Neural cell (in vitro differentiated cells): ENCODE data around the gene GDPD5. TPM values are rescaled to one million over a fixed set of nuclear protein-coding genes. Genes with fewer than 3 reads are reported as not detected.

Source experiments
- H2AFZ ChIP-seq: fragments of 200-600, 300-800 bp; sonication (generic), shearing (Covaris generic); 2 replicates; pipeline ENCODE4 v1.6.0; 2014; ENCODE audit warnings: low read depth, mild to moderate bottlenecking, antibody characterized with exemption, low read length, moderate library complexity
- H3F3A ChIP-seq: fragments of 200-600 bp; shearing (Covaris generic); 2 replicates; pipeline ENCODE4 v1.6.1; 2016; ENCODE audit warnings: mild to moderate bottlenecking, moderate library complexity, mixed read lengths, antibody characterized with exemption, low read length; ENCODE audit not compliant: insufficient read depth, poor library complexity, severe bottlenecking
- H3K27ac ChIP-seq: fragments of 200-600, 300-800 bp; sonication (generic), shearing (Covaris generic); 2 replicates; pipeline ENCODE4 v1.5.1; 2014; ENCODE audit warnings: mild to moderate bottlenecking, low read length, moderate library complexity
- H3K27me3 ChIP-seq: fragments of 300-800, 200-600 bp; sonication (generic), shearing (Covaris generic); 2 replicates; pipeline ENCODE4 v1.6.0; 2014; ENCODE audit warnings: mild to moderate bottlenecking, low read depth, low read length, moderate library complexity; ENCODE audit not compliant: insufficient read depth
- H3K36me3 ChIP-seq: fragments of 300-800, 200-600 bp; sonication (generic), shearing (Covaris generic); 2 replicates; pipeline ENCODE4 v1.5.1; 2014; ENCODE audit warnings: mild to moderate bottlenecking, antibody characterized with exemption, low read length, moderate library complexity; ENCODE audit not compliant: insufficient read depth
- H3K4me2 ChIP-seq: fragments of 300-800, 200-600 bp; sonication (generic), shearing (Covaris generic); 2 replicates; pipeline ENCODE4 v1.6.0; 2014; ENCODE audit warnings: mild to moderate bottlenecking, low read length
- H3K4me3 ChIP-seq: fragments of 300-800, 200-600 bp; sonication (generic), shearing (Covaris generic); 2 replicates; pipeline ENCODE4 v1.5.1; 2014; ENCODE audit warnings: mild to moderate bottlenecking, low read length, moderate library complexity
- H3K79me2 ChIP-seq: fragments of 200-600 bp; shearing (Covaris generic); replicated peaks from 2 replicates; pipeline ENCODE4 v1.6.0; 2014; ENCODE audit warnings: mild to moderate bottlenecking, low read length, moderate library complexity; ENCODE audit not compliant: insufficient read depth
- H3K9ac ChIP-seq: fragments of 300-800, 200-600 bp; sonication (generic), shearing (Covaris generic); 2 replicates; pipeline ENCODE4 v1.6.1; 2016; ENCODE audit warnings: mild to moderate bottlenecking, low read length, mixed read lengths
- H3K9me2 ChIP-seq: fragments of 200-600 bp; shearing (Covaris generic); 2 replicates; pipeline ENCODE4 v1.6.1; 2016; ENCODE audit warnings: mild to moderate bottlenecking, low read length, mixed read lengths; ENCODE audit not compliant: insufficient read depth
- H3K9me3 ChIP-seq: fragments of 200-600, 300-800 bp; sonication (generic), shearing (Covaris generic); 2 replicates; pipeline ENCODE4 v1.6.1; 2016; ENCODE audit warnings: mild to moderate bottlenecking, mixed run types, low read length, moderate library complexity, mixed read lengths
- H4K20me1 ChIP-seq: fragments of 200-600 bp; shearing (Covaris generic); 2 replicates; pipeline ENCODE4 v1.6.1; 2016; ENCODE audit warnings: mild to moderate bottlenecking, mixed run types; ENCODE audit not compliant: insufficient read depth
- EP300 ChIP-seq: fragments of 450-650 bp; conservative IDR thresholded peaks from 2 replicates; pipeline ENCODE4 v1.6.1; 2014; ENCODE audit warnings: antibody characterized with exemption, mild to moderate bottlenecking, moderate library complexity; ENCODE audit not compliant: poor library complexity, severe bottlenecking
- EZH2 ChIP-seq: fragments of 200-600, 300-800 bp; shearing (Covaris generic), sonication (generic); IDR thresholded peaks from 2 replicates; pipeline ENCODE4 v1.6.1; 2014; ENCODE audit warnings: antibody characterized with exemption, low read length, borderline replicate concordance, mild to moderate bottlenecking; ENCODE audit not compliant: insufficient read depth, poor library complexity, severe bottlenecking
- MXI1 ChIP-seq: fragments of 450-650 bp; conservative IDR thresholded peaks from 2 replicates; pipeline ENCODE4 v1.6.1; 2014; ENCODE audit warnings: antibody characterized with exemption, mild to moderate bottlenecking; ENCODE audit not compliant: poor library complexity, severe bottlenecking
- POLR2AphosphoS5 ChIP-seq: IDR thresholded peaks from 2 replicates; pipeline ENCODE4 v1.6.1; 2012
- RAD21 ChIP-seq: fragments of 450-650 bp; conservative IDR thresholded peaks from 2 replicates; pipeline ENCODE4 v1.6.1; 2014; ENCODE audit warnings: antibody characterized with exemption, mild to moderate bottlenecking, moderate library complexity
- SMC3 ChIP-seq: fragments of 450-650 bp; conservative IDR thresholded peaks from 2 replicates; pipeline ENCODE4 v1.6.1; 2014; ENCODE audit warnings: antibody characterized with exemption, mild to moderate bottlenecking, moderate library complexity; ENCODE audit not compliant: poor library complexity
- TAF1 ChIP-seq: IDR thresholded peaks from 2 replicates; pipeline ENCODE4 v1.6.1; 2012; ENCODE audit warnings: low read depth
- polyA plus RNA-seq: library from polyadenylated mRNA; depleted of rRNA; stranded (reverse); fragments of >200 nt; gene quantifications from 2 replicates; pipeline ENCODE4 v1.2.3, GENCODE V29; 2014
- TF ChIP-seq, protein P1 (sequence below): fragments of 450-650 bp; IDR thresholded peaks from 2 replicates; pipeline ENCODE4 v1.5.1; 2014; ENCODE audit warnings: antibody characterized with exemption, mild to moderate bottlenecking, moderate library complexity; ENCODE audit not compliant: poor library complexity, severe bottlenecking
- TF ChIP-seq, protein P2 (sequence below): IDR thresholded peaks from 2 replicates; pipeline ENCODE4 v1.6.1; 2012; ENCODE audit warnings: borderline replicate concordance

GDPD5 gene
- polyA plus RNA-seq, 1 donor from 2014 or later = 19.2 TPM

DNA sequence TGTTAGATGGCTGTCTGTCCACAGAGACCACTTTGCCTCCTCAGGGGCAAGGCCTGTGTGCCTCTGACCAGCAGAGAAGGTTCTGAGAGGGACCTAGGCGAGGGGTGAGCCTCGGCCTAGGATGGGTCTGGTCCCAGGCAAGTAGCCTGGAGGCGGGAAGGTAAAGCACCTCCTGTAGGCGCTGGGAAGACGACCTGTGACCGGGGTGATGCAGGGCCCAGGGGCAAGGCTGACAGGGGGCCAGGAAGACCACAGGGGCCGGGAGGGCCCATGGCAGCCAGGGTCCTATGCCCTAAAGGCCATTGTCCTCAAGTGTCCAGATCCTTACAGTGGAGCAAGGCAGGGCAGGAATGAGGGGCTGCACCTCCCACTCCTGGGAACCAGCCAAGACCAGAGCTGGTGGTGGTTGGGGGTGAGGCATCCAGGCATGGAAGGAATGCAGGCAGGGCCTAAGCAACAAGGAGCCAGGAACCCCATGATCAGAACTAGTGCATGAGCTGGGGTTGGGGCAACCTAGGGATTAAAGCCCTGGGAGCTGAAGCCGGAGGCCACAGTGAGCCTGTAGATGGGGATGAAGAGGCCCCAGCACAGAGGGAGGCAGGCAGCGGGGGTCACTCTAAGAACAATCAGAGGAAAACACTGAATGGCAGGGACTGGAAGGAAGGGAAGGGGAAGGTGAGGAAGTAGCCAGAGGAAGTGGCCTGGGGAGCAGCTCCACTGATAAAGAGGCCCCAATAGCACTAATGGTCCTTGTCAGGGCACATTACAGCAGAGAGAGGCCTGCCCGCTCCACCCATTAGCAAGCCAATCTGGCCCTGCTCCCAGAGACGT is 59.8 kb downstream of the GDPD5 start:
- Histone ChIP-seq H4K20me1 (no peaks in the 10 kb centered on the region), H3K4me2 (no peak overlapping the region), H3K36me3 (no peaks in the 10 kb centered on the region), H3K79me2 (no peaks in the 10 kb centered on the region), H3K9me2 (no peaks in the 10 kb centered on the region), H3K27ac (no peak overlapping the region), H3K4me3 (no peak overlapping the region), H2AFZ (no peak overlapping the region), H3K9me3 (no peaks in the 10 kb centered on the region), H3F3A (no peaks in the 10 kb centered on the region), H3K27me3 (no peaks in the 10 kb centered on the region), H3K9ac (no peak overlapping the region)
- TF ChIP-seq MXI1 = no peak
- TF ChIP-seq EP300 = no peak
- TF ChIP-seq, protein P1, sequence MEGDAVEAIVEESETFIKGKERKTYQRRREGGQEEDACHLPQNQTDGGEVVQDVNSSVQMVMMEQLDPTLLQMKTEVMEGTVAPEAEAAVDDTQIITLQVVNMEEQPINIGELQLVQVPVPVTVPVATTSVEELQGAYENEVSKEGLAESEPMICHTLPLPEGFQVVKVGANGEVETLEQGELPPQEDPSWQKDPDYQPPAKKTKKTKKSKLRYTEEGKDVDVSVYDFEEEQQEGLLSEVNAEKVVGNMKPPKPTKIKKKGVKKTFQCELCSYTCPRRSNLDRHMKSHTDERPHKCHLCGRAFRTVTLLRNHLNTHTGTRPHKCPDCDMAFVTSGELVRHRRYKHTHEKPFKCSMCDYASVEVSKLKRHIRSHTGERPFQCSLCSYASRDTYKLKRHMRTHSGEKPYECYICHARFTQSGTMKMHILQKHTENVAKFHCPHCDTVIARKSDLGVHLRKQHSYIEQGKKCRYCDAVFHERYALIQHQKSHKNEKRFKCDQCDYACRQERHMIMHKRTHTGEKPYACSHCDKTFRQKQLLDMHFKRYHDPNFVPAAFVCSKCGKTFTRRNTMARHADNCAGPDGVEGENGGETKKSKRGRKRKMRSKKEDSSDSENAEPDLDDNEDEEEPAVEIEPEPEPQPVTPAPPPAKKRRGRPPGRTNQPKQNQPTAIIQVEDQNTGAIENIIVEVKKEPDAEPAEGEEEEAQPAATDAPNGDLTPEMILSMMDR = no peak
- no peak for TF ChIP-seq SMC3
- TF ChIP-seq RAD21 = no peak
- no peak for TF ChIP-seq EZH2
- TF ChIP-seq TAF1 = no peak
- TF ChIP-seq, protein P2, sequence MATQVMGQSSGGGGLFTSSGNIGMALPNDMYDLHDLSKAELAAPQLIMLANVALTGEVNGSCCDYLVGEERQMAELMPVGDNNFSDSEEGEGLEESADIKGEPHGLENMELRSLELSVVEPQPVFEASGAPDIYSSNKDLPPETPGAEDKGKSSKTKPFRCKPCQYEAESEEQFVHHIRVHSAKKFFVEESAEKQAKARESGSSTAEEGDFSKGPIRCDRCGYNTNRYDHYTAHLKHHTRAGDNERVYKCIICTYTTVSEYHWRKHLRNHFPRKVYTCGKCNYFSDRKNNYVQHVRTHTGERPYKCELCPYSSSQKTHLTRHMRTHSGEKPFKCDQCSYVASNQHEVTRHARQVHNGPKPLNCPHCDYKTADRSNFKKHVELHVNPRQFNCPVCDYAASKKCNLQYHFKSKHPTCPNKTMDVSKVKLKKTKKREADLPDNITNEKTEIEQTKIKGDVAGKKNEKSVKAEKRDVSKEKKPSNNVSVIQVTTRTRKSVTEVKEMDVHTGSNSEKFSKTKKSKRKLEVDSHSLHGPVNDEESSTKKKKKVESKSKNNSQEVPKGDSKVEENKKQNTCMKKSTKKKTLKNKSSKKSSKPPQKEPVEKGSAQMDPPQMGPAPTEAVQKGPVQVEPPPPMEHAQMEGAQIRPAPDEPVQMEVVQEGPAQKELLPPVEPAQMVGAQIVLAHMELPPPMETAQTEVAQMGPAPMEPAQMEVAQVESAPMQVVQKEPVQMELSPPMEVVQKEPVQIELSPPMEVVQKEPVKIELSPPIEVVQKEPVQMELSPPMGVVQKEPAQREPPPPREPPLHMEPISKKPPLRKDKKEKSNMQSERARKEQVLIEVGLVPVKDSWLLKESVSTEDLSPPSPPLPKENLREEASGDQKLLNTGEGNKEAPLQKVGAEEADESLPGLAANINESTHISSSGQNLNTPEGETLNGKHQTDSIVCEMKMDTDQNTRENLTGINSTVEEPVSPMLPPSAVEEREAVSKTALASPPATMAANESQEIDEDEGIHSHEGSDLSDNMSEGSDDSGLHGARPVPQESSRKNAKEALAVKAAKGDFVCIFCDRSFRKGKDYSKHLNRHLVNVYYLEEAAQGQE = no peak
- no peak for TF ChIP-seq POLR2AphosphoS5

DNA sequence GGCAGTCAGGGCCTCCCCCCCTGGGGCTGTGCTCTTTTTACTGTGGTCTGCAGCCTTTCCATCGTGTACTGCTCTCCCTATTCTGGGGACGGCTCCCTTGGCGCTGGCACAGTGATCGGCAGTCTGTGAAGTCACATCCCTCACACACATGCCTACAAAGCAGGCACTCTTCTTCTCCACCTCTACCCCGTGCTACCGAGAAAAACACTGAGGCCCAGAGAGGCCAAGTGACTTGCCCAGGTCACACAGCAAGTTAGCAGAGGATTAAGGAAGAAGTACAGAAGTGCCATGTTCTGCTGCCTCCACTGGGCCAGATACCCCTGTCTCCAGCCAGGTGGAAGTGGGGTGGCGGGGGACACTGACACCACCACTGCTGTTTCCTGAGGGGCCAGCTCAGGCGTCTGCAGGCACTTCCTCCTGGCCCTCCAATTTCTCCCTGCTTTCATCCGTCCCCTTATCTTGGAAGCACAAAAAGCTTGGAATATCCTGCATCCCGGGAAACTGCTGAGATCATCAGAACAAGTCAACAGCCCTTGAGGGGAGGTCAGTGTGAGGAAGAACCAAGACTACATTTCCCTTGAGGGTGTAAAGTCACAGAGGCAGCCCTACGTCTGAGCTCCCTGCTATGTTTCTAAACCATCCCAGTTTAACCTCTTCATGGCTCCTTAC is 62.5 kb downstream of the GDPD5 start:
- Histone ChIP-seq H3K4me2 (no peak overlapping the region), H3K9ac (no peak overlapping the region), H3K36me3 (no peaks in the 10 kb centered on the region), H3K79me2 (no peaks in the 10 kb centered on the region), H3K9me3 (no peaks in the 10 kb centered on the region), H3K27me3 (no peaks in the 10 kb centered on the region), H4K20me1 (no peaks in the 10 kb centered on the region), H2AFZ (no peak overlapping the region), H3K27ac (no peak overlapping the region), H3K9me2 (no peaks in the 10 kb centered on the region), H3F3A (no peaks in the 10 kb centered on the region), H3K4me3 (no peak overlapping the region)
- TF ChIP-seq TAF1 (no peak), POLR2AphosphoS5 (no peak), EP300 (no peak), RAD21 (no peak), EZH2 (no peak), MXI1 (no peak), SMC3 (no peak)
- TF ChIP-seq, protein P1 = no peak
- TF ChIP-seq, protein P2 = no peak
